GM12875 (cell line): ENCODE measurements around the gene LHX4.
"Not testable (repeated sequence)": the region's sequence is repeated elsewhere in the genome, so short reads cannot be mapped to it uniquely, and the experiment has no call there.

Experiments used
- H3K4me3 ChIP-seq: one replicate; pipeline ENCODE4 v1.5.1; 2011; ENCODE audit warnings: low read depth, low read length, control low read depth
- TF ChIP-seq, protein P1 (sequence below): IDR thresholded peaks from 2 replicates; pipeline ENCODE4 v1.5.1; 2011; ENCODE audit warnings: low read depth, mild to moderate bottlenecking, control low read depth, inconsistent platforms, low read length, moderate library complexity, borderline replicate concordance; ENCODE audit not compliant: insufficient read depth

LHX4 gene

DNA sequence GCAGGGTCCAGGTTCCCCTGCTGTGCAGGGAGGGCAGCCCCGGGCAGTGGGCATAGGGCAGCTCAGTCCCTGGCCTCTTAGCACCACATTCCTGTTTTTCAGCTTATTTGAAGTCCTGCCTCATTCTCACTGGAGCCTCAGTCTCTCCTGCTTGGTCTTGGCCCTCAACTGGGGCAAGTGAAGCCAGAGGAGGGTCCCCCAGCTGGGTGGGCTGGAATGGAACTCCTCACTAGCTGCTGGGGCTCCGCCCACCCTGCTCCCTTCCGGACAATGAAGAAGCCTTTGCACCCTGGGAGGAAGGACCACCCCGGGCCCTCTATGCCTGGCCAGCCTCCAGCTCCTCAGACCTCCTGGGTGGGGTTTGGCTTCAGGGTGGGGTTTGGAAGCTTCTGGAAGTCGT is 32.8 kb upstream of the LHX4 start:
- H3K4me3 ChIP-seq: no peak overlapping the region
- TF ChIP-seq, protein P1, sequence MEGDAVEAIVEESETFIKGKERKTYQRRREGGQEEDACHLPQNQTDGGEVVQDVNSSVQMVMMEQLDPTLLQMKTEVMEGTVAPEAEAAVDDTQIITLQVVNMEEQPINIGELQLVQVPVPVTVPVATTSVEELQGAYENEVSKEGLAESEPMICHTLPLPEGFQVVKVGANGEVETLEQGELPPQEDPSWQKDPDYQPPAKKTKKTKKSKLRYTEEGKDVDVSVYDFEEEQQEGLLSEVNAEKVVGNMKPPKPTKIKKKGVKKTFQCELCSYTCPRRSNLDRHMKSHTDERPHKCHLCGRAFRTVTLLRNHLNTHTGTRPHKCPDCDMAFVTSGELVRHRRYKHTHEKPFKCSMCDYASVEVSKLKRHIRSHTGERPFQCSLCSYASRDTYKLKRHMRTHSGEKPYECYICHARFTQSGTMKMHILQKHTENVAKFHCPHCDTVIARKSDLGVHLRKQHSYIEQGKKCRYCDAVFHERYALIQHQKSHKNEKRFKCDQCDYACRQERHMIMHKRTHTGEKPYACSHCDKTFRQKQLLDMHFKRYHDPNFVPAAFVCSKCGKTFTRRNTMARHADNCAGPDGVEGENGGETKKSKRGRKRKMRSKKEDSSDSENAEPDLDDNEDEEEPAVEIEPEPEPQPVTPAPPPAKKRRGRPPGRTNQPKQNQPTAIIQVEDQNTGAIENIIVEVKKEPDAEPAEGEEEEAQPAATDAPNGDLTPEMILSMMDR: no peak

DNA sequence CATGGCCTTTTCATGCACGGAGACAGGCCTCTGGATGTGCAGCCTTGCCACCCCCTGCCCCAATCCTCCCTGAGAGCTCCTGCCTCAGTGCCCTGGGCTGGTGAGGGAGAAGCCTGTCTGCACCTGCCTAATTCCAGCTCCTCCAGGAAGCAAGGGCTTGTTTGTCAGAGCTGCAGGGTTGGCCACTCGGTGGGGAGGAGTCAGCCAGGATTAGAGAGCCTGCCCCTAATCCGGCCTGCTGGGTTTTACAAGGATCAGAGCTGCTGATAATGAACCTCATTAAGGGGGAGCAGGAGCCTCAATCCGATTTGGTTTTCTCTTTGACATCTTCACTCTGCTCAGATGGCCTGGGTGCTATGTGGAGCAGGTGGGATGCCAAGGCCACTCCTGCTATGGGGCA is 31.9 kb upstream of the LHX4 start:
- no peak overlapping the region for H3K4me3 ChIP-seq
- TF ChIP-seq, protein P1: no peak

DNA sequence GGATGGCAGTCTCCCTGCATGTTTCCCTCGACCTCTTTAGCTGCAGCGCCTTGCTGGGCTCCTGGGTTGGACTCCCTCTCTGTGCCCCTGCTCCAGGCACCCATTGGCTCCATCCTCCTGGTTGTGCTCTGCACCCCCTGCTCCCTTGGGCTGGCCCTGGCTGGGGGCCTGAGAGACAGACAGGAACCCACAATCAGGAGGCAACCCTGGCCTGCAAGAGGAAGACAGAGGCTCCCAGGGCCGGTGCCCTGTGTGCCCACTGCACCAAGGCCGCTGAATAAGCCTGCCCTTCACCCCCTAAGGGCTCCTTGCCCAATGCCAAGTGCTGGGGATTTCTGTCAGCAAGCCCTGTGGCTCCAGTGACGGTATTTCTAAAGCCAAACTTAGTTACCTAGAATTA is 31.5 kb upstream of the LHX4 start:
- no peak overlapping the region for H3K4me3 ChIP-seq
- TF ChIP-seq, protein P1: no peak

DNA sequence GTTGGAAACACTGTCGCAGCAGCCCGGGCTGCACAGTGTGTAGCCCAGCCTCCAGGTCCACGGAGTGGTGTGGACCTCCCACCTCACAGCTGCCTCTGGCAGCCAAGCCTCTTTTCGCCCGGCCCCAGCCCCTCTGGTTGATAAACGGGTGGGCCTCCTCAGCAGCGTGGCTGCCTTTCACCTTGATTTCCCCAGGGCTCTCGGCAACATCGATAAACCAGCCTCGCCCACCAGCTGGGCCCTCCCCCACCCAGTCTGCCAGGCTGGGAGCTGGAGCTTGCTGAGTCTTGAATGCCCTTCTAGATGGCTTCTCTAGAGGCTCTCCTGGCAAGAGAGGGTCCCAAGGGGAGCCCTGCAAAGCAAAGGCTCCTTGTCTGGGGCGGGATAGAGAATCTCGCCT is 31.0 kb upstream of the LHX4 start:
- TF ChIP-seq, protein P1: no peak
- no peak overlapping the region for H3K4me3 ChIP-seq

DNA sequence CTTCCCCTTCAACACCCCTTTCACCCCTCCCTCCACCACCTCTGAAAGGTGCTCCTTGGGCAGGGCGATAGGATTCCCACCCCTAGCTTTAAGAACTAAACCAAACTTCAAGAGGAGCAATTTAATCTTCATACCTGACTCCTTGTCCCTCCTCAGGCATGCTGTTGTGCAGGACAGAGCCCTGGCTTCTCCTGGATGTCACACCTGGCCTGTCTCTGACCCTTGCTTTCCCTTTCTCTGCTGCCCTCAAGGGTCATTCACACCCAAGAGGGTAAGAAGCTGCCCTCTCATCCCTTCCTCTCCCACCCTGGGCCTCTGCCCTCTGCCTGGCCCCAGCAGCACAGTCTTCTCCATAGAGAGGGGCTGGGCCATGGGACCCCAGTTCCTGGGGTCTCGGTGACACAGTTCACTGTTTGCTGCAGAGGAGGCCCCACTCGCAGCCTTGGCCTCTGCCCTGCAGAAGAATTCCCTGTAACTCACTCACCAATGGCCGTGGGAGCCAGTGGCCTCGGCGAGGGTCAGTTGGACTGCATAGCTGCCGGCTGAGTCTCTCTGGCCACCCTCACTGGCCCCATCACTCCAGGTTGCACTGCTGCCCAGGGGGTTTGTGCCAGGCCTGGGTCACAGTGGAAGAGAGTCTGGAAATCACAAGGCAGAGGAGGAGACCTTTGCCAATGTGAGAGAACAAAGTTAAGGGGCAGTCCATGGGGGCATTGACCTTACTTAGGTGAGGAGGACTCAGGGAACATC is 28.4 kb upstream of the LHX4 start:
- TF ChIP-seq, protein P1: no peak
- H3K4me3 ChIP-seq: no peak overlapping the region

DNA sequence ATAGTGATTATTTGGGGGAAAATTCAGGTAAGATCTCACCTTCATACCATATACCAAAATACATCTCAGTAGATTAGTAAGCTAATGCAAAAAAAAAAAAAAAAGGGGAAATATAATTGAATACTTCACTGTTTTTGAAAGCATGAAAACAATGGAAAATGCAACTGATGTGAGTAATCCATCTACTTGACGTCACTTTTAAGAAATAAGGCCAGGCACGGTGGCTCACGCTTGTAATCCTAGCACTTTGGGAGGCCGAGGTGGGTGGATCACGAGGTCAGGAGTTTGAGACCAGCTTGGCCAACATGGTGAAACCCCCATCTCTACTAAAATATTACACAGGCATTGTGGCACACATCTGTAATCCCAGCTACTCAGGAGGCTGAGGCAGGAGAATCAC is 27.5 kb upstream of the LHX4 start:
- not testable (repeated sequence) for H3K4me3 ChIP-seq

DNA sequence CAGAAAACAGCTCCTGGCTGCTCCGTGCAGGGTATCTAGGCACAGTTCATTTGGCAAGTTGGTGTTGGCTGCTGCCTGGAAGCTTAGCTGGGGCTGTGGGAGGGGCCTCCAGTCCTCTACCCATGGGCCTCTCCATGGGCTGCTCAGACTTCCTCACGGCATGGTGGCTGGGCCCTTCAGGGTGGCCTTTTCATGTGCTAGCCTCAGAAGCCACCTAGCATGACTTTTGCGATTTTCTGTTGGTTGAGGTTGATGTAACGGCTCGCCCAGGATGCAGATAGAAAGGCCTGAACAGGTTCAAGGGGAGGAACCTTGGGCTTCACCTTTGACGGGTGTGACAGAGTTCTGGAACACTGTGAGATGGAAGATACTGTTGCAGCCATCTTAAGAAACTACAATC is 25.8 kb upstream of the LHX4 start:
- no peak overlapping the region for H3K4me3 ChIP-seq
- TF ChIP-seq, protein P1: no peak

DNA sequence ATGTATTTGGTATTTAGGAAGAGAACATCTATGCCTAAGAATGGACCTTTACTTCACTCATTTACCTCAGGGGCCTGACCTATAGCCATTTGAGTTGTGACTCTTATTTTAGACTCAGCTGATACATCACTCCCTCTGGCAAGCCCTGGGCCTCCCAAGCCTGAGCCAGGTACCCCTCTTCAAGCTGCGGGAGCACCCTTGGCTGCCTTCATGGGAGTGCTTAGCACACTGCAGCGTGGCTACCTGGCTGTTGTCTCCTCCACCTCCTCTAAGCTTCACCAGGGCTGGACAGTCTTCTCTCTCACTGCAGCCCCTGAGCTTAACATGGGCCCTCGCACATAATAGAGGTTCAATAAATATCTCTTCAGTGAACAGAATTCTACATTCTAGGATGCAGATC is 23.5 kb upstream of the LHX4 start:
- TF ChIP-seq, protein P1: no peak
- no peak overlapping the region for H3K4me3 ChIP-seq
